ENCODE measurements around the gene SLC2A13. TPM values are rescaled to one million over a fixed set of nuclear protein-coding genes. Genes with fewer than 3 reads are reported as not detected.
"Not testable (repeated sequence)": the region's sequence is repeated elsewhere in the genome, so short reads cannot be mapped to it uniquely, and the experiment has no call there.

SLC2A13 gene
- total and polyA plus RNA-seq, 4 donors: 21.1 to 85.5 (median 28.6) TPM

DNA sequence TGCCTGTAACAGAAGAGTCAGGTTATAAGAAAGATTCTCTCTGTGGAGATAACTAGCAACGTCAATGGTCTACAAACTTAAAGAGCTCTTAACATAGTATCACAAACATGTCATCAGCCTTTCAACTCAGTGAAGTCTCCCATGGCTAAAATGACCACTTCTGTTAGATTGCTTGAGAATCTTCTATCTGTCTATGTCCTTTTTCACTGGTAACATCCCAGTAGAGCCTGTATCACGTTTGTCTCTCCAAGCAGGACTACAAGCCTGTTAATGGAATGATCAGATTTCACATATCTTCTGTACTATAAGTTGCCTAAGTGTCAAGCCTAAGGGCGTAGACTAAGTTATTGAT is 50.7 kb downstream of the SLC2A13 start:
- no peak for DNase-seq (ENCODE audit: low read depth in 4 of 6, low spot score in 6 of 6)
- no peaks in the 10 kb centered on the region for H3K9me3 ChIP-seq (ENCODE audit: control insufficient read depth, insufficient read depth, low read length)
- no peak overlapping the region for H3K27ac ChIP-seq (ENCODE audit: low read depth, low read length)
- no peaks in the 10 kb centered on the region for H3K36me3 ChIP-seq (ENCODE audit: control insufficient read depth, insufficient read depth, low read length)
- no CpG with 5 or more reads among the region's 3 CpGs for WGBS (ENCODE audit: insufficient coverage)
- H3K27me3 ChIP-seq (ENCODE audit: control insufficient read depth, insufficient read depth, low read length): no peaks in the 10 kb centered on the region
- no peak overlapping the region for H3K4me3 ChIP-seq (ENCODE audit: low read depth, low read length)
- H3K4me1 ChIP-seq (ENCODE audit: control insufficient read depth, insufficient read depth, low read length): peaks cover 3% of the 10 kb centered on the region

DNA sequence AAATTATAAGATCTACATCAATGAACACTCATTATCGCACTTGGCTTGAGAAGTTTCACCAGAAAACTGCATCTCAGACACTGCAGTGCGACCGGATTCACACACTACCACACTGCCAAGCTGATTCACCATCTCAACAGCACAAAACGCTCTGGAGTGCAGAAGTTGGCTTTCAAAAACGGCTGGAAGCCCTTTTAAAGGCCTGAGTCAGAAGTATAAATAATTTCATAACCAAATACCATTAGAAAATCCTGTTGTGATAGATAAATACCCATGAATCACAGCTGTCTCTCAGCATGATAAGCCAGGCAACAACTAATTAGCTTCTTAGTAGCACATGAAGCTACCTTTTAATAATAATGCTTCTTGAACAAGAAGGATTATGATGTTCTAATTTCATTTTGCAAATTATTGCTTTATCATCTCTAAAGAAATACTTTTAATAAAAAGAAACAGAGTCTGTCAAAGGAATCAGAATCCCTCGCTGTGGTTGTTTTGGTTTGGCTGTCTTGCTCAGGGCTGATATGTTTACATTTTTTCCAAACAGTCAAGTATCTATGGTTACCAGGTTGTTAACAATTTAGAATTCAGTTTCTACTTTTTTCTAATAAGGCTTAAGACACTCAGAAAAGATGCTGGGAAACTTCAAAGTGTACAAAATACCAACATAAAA is 51.2 kb downstream of the SLC2A13 start:
- DNase-seq (ENCODE audit: low read depth in 4 of 6, low spot score in 6 of 6): peak in 2 of 6 donors; percentile 52 to 60
- H3K27me3 ChIP-seq (ENCODE audit: control insufficient read depth, insufficient read depth, low read length): no peaks in the 10 kb centered on the region

DNA sequence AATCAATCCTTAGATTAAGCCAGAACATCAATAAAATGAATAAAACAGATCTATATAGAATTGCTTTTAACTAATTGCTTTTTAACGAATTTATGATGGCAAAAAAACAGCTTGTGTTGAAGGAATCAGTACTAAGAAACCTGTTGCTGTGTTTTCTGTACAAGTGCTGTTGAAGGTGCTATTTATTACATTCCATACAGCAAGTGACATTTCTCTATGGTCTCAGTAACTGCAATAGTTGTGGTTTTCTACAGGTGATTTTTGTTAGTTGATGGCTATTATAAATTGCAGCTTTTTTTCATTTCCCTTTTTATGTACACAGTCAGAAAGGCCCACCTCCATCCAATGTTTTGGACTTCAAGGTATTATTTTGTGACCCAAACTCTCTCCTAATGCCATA is 56.6 kb downstream of the SLC2A13 start:
- DNase-seq (ENCODE audit: low read depth in 4 of 6, low spot score in 6 of 6): no peak
- no peaks in the 10 kb centered on the region for H3K9me3 ChIP-seq (ENCODE audit: control insufficient read depth, insufficient read depth, low read length)
- no peaks in the 10 kb centered on the region for H3K27me3 ChIP-seq (ENCODE audit: control insufficient read depth, insufficient read depth, low read length)
- H3K4me3 ChIP-seq (ENCODE audit: low read depth, low read length): no peak overlapping the region
- no peaks in the 10 kb centered on the region for H3K36me3 ChIP-seq (ENCODE audit: control insufficient read depth, insufficient read depth, low read length)
- H3K4me1 ChIP-seq (ENCODE audit: control insufficient read depth, insufficient read depth, low read length): no peaks in the 10 kb centered on the region
- no CpG with 5 or more reads among the region's 1 CpG for WGBS (ENCODE audit: insufficient coverage)
- H3K27ac ChIP-seq (ENCODE audit: low read depth, low read length): no peak overlapping the region

More for the DNA sequence above, 51.2 kb downstream of the SLC2A13 start:
- Histone ChIP-seq H3K27ac (ENCODE audit: low read depth, low read length) (no peak overlapping the region), H3K9me3 (ENCODE audit: control insufficient read depth, insufficient read depth, low read length) (no peaks in the 10 kb centered on the region), H3K4me3 (ENCODE audit: low read depth, low read length) (no peak overlapping the region), H3K36me3 (ENCODE audit: control insufficient read depth, insufficient read depth, low read length) (no peaks in the 10 kb centered on the region), H3K4me1 (ENCODE audit: control insufficient read depth, insufficient read depth, low read length) (peaks cover 3% of the 10 kb centered on the region)
- 51% methylated on average over 3 of the region's 6 CpGs for WGBS (ENCODE audit: insufficient coverage)

DNA sequence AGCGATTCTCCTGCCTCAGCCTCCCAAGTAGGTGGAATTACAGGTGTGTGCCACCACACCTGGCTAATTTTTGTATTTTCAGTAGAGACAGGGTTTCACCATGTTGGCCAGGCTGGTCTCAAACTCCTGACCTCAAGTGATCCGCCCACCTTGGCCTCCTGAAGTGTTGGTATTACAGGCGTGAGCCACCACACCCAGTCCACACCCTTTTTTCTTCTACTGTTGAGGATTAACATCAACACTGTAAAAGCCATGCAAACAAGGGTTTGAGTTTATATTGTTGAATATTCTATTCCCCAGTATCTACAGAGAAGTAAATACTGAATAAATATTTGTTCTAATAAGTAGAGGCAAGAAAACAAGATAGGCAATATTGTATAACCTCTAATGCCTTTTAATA is 58.9 kb downstream of the SLC2A13 start:
- not testable (repeated sequence) for H3K4me1 ChIP-seq (ENCODE audit: control insufficient read depth, insufficient read depth, low read length); H3K4me3 ChIP-seq (ENCODE audit: low read depth, low read length); H3K27ac ChIP-seq (ENCODE audit: low read depth, low read length); H3K27me3 ChIP-seq (ENCODE audit: control insufficient read depth, insufficient read depth, low read length); H3K9me3 ChIP-seq (ENCODE audit: control insufficient read depth, insufficient read depth, low read length); H3K36me3 ChIP-seq (ENCODE audit: control insufficient read depth, insufficient read depth, low read length); DNase-seq (ENCODE audit: low read depth in 4 of 6, low spot score in 6 of 6)
- 100% methylated on average over 1 of the region's 3 CpGs for WGBS (ENCODE audit: insufficient coverage)

DNA sequence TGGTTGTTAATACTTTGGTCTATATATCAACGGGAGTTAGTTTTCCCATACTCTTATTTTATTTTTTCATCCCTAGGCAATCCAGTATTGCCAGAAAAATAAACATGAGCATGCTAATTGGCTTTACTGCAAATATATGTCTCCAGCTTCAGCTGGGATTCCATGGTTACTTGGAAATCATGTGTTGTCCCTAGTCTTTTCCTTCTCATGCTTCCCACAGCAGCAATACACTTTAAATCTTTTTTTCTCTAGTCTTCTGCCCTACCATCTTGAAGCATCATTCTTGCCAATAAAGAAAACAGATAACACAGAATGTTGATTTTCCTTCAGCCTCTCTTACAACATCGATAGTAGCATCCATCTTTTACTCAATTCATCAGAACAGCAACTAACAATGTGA is 60.2 kb downstream of the SLC2A13 start:
- 83% methylated on average over 1 of the region's 2 CpGs for WGBS (ENCODE audit: insufficient coverage)

DNA sequence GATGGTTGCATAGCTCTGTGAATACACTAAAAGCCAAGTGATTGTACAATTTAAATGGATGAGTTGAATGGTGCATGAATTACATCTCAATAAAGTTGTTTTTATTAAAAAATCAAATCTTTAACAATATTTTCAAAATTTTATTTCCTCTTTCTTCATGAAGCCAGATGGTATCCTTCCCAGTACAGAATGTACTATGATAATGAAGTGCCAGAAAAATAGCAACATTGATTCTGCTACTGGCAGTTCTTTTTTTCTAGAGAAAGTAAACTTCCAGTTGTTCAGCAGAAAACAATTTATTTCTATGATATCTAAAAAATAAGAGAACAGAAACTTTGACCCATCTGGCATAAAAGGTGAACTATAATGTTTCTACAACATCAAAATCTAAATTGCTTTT is 61.5 kb downstream of the SLC2A13 start:
- H3K27ac ChIP-seq (ENCODE audit: low read depth, low read length): no peak overlapping the region

More for the DNA sequence above, 60.2 kb downstream of the SLC2A13 start:
- Histone ChIP-seq H3K36me3 (ENCODE audit: control insufficient read depth, insufficient read depth, low read length) (no peaks in the 10 kb centered on the region), H3K4me3 (ENCODE audit: low read depth, low read length) (no peak overlapping the region), H3K27me3 (ENCODE audit: control insufficient read depth, insufficient read depth, low read length) (no peaks in the 10 kb centered on the region), H3K9me3 (ENCODE audit: control insufficient read depth, insufficient read depth, low read length) (no peaks in the 10 kb centered on the region), H3K4me1 (ENCODE audit: control insufficient read depth, insufficient read depth, low read length) (no peaks in the 10 kb centered on the region), H3K27ac (ENCODE audit: low read depth, low read length) (no peak overlapping the region)
- peak in 1 of 6 donors; percentile 66 for DNase-seq (ENCODE audit: low read depth in 4 of 6, low spot score in 6 of 6)

DNA sequence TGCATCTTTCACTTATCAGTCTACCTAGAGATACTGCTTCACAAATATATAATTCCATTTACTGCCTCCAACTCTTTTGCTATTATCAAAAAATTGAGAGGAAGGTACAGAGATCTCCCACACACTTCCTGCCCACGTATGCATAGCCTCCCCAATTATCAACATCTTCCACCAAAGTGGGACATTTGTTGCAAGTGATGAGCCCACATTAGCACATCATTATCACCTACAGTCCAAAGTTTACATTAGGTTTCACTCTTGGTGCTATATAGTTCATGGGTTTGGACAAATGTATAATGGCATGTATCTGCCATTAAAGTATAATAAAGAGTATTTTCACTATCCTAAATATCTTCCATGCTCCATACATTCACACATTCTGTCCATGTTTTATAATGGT is 66.3 kb downstream of the SLC2A13 start:
- H3K4me1 ChIP-seq (ENCODE audit: control insufficient read depth, insufficient read depth, low read length): no peaks in the 10 kb centered on the region
- no peaks in the 10 kb centered on the region for H3K27me3 ChIP-seq (ENCODE audit: control insufficient read depth, insufficient read depth, low read length)
- no peaks in the 10 kb centered on the region for H3K9me3 ChIP-seq (ENCODE audit: control insufficient read depth, insufficient read depth, low read length)
- DNase-seq (ENCODE audit: low read depth in 4 of 6, low spot score in 6 of 6): no peak
- H3K36me3 ChIP-seq (ENCODE audit: control insufficient read depth, insufficient read depth, low read length): no peaks in the 10 kb centered on the region
- H3K27ac ChIP-seq (ENCODE audit: low read depth, low read length): no peak overlapping the region
- WGBS (ENCODE audit: insufficient coverage): no CpG with 5 or more reads among the region's 1 CpG
- no peak overlapping the region for H3K4me3 ChIP-seq (ENCODE audit: low read depth, low read length)

More for the DNA sequence above, 61.5 kb downstream of the SLC2A13 start:
- H3K27me3 ChIP-seq (ENCODE audit: control insufficient read depth, insufficient read depth, low read length): no peaks in the 10 kb centered on the region
- no peaks in the 10 kb centered on the region for H3K36me3 ChIP-seq (ENCODE audit: control insufficient read depth, insufficient read depth, low read length)
- no peaks in the 10 kb centered on the region for H3K9me3 ChIP-seq (ENCODE audit: control insufficient read depth, insufficient read depth, low read length)
- no peak for DNase-seq (ENCODE audit: low read depth in 4 of 6, low spot score in 6 of 6)
- no peaks in the 10 kb centered on the region for H3K4me1 ChIP-seq (ENCODE audit: control insufficient read depth, insufficient read depth, low read length)
- no peak overlapping the region for H3K4me3 ChIP-seq (ENCODE audit: low read depth, low read length)

DNA sequence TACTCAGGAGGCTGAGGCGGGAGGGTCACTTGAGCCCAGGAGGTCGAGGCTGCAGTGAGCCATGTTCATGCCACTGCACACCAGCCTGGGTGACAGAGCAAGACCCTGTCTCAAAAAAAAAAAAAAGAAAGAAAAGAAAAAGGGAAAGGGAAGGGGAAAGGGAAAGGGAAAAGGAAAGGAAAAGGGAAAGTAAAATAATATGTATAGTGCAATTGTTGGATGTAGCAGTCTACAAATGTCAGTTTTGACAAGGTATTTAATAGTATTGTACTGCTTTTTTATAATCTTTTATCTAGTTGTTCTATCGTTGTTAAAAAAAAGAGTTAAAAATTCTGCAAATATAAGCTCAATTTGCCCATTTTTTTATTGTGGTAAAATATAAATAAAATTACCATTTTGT is 67.3 kb downstream of the SLC2A13 start:
- H3K9me3 ChIP-seq (ENCODE audit: control insufficient read depth, insufficient read depth, low read length): no peaks in the 10 kb centered on the region
- no peaks in the 10 kb centered on the region for H3K27me3 ChIP-seq (ENCODE audit: control insufficient read depth, insufficient read depth, low read length)
- DNase-seq (ENCODE audit: low read depth in 4 of 6, low spot score in 6 of 6): no peak
- H3K4me3 ChIP-seq (ENCODE audit: low read depth, low read length): no peak overlapping the region
- 94% methylated on average over 2 of the region's 3 CpGs for WGBS (ENCODE audit: insufficient coverage)
- H3K36me3 ChIP-seq (ENCODE audit: control insufficient read depth, insufficient read depth, low read length): no peaks in the 10 kb centered on the region
- no peaks in the 10 kb centered on the region for H3K4me1 ChIP-seq (ENCODE audit: control insufficient read depth, insufficient read depth, low read length)
- no peak overlapping the region for H3K27ac ChIP-seq (ENCODE audit: low read depth, low read length)

DNA sequence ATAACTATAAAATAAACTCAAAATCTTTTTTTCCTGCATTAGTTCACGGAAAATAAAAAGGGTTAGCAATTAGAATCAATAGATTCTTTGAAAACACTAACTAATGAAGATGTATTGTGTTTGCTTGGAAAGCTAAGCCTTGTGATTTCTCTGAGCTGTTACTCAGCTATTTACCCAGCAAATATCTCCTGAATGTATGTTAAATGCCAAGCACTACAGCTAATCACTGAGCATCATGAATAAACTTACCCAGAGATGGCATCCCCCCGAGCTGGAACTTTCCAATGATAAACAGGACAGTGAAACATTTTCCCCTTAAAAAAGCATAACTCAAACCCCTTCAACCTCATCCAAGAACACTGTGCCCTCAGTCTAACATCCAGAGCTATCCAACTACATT is 71.2 kb downstream of the SLC2A13 start:
- H3K27me3 ChIP-seq (ENCODE audit: control insufficient read depth, insufficient read depth, low read length): no peaks in the 10 kb centered on the region
- 20% methylated on average over 1 of the region's 2 CpGs for WGBS (ENCODE audit: insufficient coverage)

DNA sequence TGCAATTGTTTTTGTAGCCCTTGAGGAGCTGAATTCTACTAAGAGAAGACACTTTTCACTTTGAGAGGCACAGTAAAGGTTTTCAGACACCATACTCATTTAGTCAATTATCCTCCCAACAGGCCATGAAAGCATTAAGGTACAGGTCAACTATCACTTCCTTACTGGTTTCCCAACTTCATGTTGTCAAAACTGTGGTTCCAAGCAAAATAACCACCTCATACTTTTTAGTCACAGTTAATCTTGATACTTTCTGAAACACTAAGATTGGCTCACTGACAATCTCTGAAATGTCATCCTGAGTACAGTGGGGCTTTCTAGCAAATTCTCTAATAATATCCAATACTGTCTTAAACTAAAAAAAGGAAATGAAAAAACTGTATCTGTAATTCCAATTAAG is 71.7 kb downstream of the SLC2A13 start:
- no peak overlapping the region for H3K4me3 ChIP-seq (ENCODE audit: low read depth, low read length)

More for the DNA sequence above, 71.2 kb downstream of the SLC2A13 start:
- Histone ChIP-seq H3K36me3 (ENCODE audit: control insufficient read depth, insufficient read depth, low read length) (no peaks in the 10 kb centered on the region), H3K4me3 (ENCODE audit: low read depth, low read length) (no peak overlapping the region), H3K9me3 (ENCODE audit: control insufficient read depth, insufficient read depth, low read length) (no peaks in the 10 kb centered on the region), H3K27ac (ENCODE audit: low read depth, low read length) (no peak overlapping the region), H3K4me1 (ENCODE audit: control insufficient read depth, insufficient read depth, low read length) (no peaks in the 10 kb centered on the region)
- DNase-seq (ENCODE audit: low read depth in 4 of 6, low spot score in 6 of 6): no peak

More for the DNA sequence above, 71.7 kb downstream of the SLC2A13 start:
- no peaks in the 10 kb centered on the region for H3K4me1 ChIP-seq (ENCODE audit: control insufficient read depth, insufficient read depth, low read length)
- H3K27me3 ChIP-seq (ENCODE audit: control insufficient read depth, insufficient read depth, low read length): no peaks in the 10 kb centered on the region
- no peaks in the 10 kb centered on the region for H3K36me3 ChIP-seq (ENCODE audit: control insufficient read depth, insufficient read depth, low read length)
- no peak for DNase-seq (ENCODE audit: low read depth in 4 of 6, low spot score in 6 of 6)
- no peak overlapping the region for H3K27ac ChIP-seq (ENCODE audit: low read depth, low read length)
- H3K9me3 ChIP-seq (ENCODE audit: control insufficient read depth, insufficient read depth, low read length): no peaks in the 10 kb centered on the region
